Hematopoietic multipotent progenitor cell treated with erythropoietin and hydrocortisone succinate and interleukin-3 and kit ligand, for 15 days (in vitro differentiated cells): ENCODE data around the gene TMEM120B.
A peak's percentile ranks its signal among the peaks of the same experiment; 100 is the strongest.

Source experiments
- DNase-seq: peaks from one replicate; pipeline ENCODE4 v3.0.0-alpha.2; 2015; ENCODE audit warnings: low spot score

Gene TMEM120B

DNA sequence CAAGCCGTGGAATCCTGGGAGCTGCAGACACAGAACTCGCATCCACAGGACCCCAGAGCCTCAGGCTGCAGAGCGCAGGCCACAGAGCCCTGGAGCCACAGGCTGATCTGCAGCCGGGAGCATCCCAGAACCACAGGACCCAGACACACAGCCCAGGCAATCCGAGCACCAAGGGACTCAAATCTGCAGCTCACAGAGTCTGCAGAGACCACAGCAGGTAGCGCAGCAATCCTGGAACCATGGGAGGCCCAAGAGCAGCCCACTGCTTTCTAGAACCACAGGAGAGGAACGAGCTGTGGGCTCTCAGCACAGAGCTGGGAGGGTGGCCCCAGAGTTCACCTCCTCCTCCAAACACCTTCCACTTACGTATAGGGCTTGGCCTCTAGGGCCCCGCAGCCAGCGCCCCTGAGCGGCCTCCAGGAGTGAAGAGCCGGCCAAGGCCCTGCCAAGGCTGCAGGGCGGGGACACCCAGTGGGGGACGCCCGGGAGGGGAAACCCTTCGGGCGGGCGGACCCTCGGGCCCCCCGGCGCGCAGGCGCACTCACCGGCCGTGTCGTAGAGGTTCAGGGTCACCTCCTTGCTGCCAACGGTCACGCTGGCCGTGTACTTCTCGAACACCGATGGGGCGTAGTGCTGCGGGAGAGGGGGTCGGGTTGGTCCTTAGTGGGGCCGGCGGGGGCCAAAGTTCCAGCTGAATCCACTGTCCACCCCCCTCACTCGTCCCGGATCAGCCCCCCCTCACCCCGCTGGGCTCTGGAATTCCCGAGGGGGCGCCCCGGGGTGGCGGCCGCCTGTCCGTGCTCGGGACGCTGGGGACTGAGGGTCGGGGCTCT, 80.3 kb downstream of the TMEM120B start:
- DNase-seq: no peak

DNA sequence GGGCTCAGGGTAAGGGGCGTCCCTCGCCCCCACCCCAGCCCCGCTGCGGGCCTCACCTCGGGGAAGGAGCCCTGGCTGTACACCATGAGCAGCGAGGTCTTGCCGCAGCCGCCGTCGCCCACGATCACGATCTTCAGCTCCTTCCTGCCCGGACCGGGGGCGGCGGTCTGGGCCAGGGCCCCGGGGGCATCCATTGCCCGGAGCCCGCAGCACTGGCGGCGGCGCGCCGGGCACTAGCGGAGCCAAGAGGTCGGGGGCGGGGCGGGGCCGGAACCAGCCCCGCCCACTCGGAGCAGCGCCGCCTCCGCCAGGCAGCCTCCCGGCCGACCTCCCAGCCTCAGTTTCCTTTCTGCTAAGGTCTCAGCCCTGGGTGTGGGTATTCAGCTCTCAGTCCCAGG, 80.9 kb downstream of the TMEM120B start, which contains the start of gene RHOF:
Gene RHOF, minus strand, starts transcription at position 249 of the 398 bp plus-strand sequence. Its CDS starts 55 bp downstream, at position 194.
- DNase-seq: peak; percentile 71

DNA sequence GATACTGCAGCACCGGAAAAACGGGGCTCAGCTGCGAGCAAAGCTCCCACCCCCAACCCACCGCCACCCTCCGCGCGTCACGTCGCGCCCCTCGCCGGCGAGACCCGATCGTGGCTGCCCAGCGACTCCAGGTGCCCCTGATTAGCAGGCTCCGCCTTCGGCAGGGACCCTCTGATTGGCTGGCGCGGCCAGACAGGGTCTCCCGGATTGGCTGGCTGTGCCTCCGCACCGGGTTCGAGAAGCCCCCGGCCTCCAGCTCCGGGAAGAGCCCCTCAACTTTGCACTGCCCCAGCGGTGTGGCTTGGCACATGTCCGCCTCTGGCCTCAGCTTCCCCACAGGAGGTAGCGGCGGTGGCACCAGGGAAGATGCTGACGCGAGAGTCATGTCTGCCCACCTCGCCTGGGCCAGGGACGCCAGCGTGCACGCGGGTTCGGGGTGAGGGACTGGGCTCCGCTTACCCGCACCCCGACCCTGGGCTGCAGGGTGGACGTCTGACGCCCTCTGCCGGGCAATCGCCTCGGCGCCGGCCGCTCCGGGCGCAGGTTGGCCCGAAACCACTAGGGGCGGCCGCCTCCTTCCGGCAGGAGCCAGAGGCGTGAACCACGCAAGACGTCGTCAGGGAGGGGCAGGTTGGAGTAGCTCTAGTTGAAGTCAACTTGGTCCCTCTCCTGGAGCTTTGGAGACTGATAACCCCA, 81.4 kb downstream of the TMEM120B start:
- peak; percentile 96 for DNase-seq

DNA sequence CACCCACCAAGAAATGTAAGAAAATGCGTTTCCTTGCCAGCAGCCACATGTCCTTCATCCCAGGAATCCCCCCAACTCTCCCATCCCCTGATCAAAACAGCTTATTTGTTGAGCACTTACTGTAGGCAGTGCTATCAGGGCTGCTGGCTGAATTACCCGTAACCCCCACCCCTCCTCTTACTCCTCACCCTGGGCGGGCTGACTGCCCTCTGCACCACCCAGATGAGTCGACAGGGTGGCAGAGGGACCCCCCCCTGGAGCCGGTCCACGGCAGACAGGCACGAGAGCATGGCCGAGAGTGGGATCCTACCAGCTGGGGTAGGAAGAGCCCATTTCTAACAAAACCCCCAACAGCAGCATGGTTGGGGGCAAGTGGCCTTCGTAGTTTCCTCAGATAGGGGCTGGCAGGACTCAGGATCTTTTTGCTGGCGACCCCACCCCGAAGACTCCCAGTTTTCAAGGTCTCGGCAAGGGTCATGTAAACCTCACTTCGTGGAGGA, 82.0 kb downstream of the TMEM120B start:
- no peak for DNase-seq

DNA sequence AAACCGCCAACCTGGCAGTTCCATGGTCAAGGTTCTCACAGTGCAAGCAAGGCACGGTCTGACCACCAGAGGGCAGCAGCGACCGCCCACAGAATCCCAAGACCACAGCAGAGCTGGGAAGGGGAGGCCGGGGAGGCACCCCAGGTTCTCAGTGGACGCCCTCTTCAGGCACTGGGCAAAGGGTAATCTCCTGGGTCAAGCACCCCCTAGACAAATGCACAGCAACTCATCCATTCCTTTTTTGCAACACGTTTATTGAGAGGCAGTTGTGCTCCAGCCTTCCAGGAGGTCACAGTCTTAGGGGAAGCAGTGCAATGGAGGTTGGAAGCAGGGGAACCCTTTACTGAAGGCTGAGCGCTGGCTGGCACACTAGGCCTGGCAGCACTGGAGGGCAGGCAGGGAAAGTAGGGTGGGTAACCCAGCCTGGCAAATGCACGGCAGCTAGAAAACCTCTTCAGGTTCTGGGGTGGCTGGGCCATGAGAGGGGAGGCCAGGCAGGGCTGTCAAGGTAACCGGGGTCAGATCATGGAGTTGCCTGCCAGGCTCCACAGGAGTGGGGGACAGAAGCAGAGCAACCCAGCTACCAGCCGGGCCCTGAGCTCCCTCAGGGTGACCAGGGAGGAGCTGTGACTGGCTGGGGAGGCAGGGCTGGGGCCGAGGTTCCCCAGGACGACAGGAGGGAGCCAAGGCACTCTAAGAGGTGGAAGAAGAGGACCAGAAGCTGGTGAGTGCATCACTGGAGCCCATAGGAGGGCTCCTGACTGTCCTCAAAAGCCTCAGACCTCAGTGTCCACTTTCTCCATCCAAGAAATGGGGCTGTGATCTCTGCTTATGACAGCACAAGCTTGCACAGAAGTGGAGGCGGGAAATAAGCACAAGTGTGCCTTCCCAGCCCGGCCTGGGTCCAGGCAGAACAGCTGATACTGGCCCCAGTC, 82.7 kb downstream of the TMEM120B start:
- DNase-seq: peak; percentile 87

DNA sequence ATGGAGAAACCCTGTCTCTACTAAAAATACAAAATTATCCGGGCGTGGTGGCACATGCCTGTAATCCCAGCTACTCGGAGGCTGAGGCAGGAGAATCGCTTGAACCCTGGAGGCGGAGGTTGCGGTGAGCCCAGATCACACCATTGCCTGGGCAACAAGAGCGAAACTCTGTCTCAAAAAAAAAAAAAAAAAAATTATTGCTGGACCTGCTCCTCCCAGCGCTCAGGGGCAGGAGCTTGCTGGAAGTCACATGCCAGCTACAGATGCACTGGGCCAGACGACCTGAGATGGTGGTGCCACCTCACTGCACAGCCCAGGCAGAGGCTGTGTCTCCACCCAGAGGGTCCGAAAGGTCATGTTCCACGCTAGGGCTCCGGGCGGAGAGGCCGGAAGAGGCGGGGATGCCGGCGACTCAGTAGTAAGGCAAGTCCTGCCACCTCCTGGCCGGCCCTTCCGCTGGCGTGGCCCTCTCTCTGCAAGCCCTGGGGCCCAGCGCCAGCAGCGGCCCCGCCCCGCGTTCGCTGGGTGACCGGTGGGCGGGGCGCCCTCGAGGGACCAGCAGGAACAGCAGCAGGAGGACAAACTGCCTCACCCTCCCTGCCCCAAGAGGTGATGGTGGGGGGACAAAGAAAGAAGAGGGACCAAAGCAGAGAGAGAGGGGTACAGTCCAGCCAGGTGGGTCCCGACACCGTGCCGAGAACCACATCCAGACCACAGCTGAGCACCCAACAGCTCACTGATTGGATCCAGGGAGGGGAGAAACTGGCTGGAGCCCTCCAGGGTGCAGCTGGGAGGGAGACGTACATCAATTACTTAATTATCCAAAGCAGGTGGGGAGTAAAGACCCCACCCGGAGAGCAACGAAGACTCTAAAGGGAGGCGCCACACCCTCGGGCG, 84.6 kb downstream of the TMEM120B start:
- peak; percentile 69 for DNase-seq

DNA sequence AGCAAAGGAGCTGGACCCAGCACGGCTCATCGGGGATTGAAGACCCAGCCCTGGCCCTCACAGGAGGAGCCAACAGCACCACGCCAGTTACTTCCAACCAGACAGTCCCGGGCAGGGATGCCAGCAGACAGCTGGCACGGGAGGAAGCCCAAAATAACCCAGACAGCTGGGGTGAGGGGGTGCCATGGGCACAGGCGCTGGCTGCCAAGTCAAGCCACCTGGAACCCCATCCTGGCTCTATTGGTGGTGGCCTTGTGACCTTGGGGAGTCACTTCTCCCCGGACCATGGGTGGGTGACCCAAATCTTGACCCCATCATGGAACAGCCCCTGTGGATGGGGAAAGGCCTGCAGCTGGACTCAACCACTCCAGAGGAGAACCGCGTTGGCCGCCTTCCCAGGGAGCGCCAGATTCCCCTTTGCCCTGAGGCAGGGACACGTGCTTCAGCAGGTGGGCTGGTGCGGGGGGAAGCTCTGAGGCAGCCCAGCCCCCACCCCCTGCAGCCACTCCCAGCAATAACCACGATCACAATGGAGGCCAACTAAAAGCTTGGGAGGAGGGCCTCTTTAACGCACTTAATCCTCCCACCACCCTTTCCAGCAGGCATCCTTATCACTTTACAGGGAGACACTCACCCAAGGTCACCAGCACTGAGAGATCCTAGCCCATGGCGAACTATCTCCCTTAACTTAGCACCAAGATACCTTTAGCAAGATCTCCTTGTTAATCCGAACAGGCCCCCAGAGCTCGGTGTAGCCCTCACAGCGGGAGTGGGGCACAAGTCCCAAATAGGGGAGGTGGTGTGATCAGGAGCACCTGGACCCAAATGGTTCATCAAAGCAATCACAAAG, 85.6 kb downstream of the TMEM120B start:
- DNase-seq: peak; percentile 38

DNA sequence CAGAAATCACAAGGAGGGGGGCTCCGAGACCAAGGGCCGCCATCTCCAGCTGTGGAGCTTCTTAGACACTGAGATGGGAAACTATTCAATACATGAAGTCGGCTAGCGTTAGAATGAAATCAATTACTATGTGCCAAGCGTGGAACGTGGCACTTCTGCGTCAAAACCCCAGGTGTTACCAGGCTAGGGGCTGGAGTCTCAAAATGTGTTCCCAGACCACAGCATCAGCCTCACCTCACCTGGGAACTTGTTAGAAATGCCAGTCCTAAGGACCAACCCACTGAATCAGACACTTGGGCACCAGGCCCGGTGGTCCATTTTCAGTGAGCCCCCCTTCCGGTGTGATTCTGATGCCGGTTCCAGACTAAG, 86.2 kb downstream of the TMEM120B start:
- no peak for DNase-seq

DNA sequence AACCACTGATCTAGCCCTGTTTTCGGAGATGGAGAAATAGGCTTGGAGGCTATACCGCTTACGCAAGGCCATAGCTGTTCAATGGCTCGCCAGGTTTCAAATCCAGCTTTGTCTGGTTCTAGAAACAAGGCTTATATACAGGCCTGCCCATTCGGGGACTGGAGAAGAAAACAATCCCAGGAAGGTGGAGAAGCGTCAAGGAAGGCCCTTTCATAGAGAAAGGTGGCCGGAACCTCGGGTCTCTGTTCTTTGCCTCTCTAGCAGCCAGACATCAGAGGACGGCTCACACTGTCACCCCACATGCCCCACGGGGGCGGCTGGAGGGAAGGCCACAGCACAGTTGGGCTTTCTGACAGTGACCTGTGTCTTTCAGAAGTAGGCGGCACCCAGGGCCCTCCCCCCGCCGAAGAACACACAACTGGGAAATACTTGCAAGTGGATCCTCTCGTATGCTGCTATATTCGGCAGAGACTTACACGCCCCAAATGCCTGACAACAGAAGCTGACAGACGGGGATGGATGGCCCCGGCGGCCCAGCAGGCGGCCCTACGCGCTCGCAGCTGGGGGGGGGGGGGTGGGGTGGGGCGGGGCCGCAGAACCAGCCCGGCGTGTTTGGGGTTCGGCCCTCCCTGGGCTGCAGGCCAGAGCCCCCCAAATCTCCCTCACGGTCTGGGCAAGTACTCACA, 86.7 kb downstream of the TMEM120B start:
- DNase-seq: peak; percentile 77

DNA sequence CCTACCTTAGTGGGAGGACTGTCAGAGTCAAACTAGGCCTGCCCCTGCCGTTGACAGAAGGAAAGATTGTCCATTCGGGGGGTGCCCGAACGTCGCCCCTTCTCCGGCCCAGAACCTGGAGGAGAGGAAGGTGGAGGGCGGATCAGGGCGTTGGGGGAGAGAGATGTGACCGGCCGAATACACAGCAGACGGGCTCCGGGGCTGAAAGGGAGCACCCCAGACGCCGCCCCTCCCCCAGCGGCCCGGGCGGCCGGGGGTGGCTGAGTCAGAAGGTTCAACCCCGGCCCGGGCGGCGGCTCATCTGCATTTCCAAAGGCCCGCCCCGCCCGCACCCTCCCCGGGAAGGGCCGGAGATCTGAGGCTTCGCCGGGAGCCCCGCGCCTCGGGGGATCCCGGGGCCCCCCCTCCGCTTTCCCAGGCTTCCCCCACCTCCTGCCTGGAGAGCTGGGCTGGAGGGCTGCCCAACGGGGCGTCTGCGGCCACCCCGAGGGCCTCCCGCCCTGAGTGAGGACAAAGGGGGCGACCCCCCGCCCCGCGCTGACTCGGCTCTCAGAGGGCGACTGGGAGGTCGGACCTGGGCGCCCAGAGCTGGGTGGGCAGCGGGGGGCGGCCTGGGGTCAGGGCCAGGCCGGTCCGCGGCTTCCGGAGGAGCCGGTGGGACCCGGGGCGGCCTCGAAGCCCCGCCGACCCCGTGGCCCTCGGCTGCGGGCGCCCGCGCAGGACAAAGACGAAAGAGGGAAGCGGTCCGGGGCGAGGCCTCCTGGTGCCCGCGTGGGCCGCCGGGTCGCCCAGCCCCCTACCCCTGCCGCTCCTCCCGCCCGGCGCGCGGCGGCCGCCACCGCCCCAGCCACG, 87.5 kb downstream of the TMEM120B start:
- DNase-seq: peak; percentile 89

DNA sequence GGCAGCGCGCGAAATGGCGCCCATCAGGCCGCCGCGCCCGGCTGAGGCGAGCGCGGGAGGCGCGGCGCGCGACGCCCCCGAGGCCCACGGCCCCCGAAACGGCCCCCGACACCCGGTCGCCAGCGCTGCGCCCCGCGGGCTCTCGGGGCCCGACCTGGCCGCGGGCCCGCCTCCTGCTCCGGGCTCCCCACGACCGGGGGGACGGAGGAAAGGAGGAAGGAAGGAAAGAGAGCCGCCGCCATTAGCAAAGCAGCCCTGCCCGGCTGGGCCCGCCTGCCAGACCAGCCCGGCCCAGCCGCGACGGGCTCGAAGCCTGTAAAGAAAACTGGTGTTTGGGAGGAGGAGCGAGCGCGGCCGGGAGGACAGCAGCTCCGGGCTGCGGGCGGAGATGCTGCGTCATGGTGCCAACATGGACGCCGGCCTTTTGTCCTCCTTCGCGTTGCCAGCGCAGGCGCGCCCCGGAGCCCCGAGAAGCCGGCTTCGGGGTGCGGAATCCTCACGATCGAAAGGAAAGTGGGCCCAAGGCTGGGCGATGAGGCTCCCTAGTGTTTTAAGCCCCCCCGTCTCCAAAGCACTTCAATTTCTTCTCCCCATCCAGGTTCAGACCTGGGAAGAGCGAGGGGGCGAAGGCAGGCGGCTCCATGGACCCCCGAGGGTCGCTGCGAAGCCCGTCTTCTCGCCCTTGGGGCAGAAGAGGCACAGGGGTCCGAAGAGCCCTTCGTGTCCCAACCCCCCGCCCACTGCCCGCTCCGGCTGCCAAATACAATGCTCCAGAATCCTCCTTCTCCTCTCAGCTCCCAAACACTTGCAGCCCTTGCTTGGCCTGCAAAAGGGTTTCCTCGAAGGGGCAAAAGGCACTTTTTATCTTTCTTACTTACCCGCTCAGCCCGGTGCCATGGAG, 88.4 kb downstream of the TMEM120B start:
- DNase-seq: peak; percentile 90

DNA sequence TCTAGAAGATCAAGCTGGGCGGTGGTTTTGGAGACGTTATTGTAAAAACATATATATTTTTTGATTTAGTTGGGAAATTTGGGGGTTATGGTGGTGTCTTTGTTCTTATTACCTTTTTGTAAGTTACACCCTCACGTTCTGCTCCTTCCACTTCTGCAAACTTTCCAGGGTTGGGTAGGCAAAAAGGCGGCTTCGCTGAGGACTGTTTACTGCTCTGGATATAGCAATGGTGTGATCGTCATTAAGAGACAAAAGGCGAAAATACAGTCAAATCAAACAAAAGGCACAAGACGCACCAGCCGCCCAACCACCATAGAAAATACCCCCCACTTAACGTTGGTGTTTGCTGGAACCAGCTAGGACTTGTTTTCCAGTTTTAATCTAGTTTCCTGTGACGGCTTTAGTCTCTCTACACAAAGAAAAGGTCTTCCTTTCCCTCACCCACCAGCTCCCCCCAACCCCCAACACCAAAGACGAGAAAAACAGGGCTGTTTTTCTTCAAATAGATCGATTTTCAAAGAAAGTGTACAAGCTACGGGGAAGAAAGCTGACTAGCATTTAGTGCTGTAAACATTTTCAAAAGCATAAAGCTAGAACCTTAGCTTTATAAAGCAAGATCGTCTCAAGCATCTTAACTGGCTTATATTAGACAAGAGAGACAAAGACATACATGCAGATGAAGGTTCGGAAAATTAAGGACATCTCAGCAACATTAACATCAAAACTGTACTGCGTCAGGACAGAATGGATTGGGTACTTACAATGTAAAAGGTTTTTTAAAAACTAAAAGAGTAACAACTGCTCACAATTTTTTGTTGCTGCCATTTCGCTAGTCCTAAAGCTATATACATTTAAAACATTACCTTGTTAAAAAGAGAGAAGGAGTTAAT, 89.3 kb downstream of the TMEM120B start:
- peak; percentile 65 for DNase-seq

DNA sequence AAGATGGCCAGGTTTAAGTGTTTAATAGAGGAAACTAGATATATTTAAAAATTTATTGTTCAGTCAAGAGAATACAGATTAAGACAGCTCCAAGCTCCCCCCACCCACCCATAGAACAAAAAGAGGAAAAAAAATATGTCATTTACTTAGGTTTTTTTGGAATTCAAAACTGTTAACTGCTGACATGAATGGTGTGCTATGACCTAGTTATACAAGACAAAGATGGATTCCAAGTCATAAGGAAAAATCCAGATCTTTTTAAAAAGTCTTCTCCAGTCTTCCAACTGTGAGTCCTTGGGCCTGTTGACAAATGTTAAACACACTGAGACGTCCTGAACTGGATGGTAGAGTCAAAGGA, 89.9 kb downstream of the TMEM120B start:
- no peak for DNase-seq

DNA sequence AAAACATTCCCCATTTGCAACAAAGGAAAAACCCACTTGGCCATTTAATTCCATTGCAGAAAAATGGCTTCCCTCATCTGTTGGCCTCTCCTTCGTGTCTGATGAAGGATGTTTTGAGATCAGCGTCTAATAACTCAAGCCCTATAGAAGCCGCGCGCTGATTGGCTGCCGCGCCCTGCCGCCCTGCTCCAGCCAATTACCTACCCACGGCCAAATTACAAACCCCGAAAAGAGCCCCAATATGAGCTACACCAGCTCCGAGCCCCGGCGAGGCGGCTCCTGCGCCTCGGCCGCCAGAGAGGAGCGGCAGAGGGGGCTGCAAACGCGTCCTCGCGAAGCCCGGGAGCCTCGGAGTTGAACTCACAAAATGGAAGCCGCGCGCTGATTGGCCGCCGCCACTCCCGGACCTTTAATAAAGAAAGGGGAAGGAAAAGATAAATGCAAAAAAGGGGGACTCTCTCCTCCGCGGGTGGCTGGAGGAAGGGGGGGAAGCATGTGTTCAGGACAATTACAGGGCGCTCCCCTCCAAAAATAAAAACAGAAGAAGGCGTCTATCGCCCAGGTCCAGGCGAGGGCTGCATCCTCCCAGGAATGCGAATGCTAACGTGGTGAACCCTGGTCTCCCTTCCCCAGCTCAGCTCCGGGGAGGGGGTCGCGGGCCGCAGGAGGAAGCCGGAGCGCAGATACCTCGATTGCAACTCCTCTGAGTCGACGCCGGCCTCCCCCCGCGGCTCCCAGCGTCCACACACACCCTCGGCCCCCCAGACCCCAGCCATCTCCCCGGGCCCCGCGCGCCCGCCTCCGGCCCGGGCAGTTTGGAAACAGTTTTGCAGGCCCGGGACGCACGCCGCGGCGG, 90.5 kb downstream of the TMEM120B start:
- peak; percentile 94 for DNase-seq

DNA sequence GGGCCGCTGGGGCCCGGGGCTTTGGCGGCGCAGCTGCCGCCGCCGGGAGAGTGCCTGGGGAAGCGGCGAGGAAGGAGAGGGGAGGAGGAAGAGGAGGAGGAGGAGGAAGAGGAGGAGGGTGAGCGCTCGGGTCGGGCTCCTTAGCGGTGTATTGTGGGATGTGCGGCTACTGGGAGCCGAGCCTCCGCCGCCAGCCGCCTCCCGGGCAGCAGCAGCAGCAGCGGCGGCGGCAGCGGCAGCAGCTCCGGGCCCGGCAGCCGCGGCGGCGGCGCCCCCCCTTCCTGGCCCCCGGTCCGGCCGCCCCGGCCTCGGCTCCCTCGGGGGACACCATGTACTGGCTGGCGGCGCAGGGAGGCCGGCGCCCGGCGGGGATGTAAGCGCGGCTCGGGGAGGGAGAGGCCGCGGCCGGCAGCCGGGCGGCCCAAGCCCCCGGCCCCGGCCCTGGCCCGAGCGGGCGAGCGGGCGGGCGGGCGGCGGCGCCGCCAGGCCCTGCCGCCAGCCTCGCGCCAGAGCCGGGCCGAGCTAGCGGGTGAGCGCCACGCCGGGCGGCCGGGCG, 91.4 kb downstream of the TMEM120B start, which contains the start of gene SETD1B:
Gene SETD1B, plus strand, starts transcription at position 149 of the 556 bp plus-strand sequence. CDS start 729 bp downstream, outside the sequence.
- peak; percentile 69 for DNase-seq
